DND-41 (cell line): ENCODE results near the gene SLAMF9.

ENCODE experiments used
- CTCF ChIP-seq: IDR thresholded peaks from 2 replicates; pipeline ENCODE4 v1.5.1; 2012; ENCODE audit warnings: borderline replicate concordance, low read length, moderate library complexity, mild to moderate bottlenecking; ENCODE audit not compliant: poor library complexity, severe bottlenecking; ENCODE audit errors: extremely low read depth
- EZH2 ChIP-seq: IDR thresholded peaks from 3 replicates; pipeline ENCODE4 v1.6.1; 2012; ENCODE audit warnings: borderline replicate concordance, low read depth, mild to moderate bottlenecking, moderate library complexity, low read length, inconsistent platforms; ENCODE audit not compliant: severe bottlenecking

DNA sequence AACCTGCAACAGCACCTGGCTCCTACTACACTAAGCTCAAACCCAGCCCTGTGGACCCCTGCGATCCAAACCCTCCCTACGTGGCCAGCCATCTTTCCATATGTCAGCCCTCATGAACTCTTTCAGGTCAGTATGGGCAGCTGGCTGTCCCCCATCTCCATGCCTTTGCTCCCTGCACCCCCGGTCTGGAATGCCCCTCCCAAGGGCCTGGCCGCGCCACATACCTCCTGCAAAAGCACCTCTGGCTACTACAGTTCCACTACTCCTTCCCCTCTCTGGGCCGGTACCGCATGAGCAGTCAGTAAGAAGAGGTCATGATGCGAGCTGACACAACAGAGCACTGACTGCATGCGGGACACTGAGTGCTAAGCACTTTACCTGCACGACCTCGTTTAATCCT, 18.7 kb downstream of the SLAMF9 start:
- TF ChIP-seq CTCF (no peak), EZH2 (no peak)
